Measurements from ENCODE around the gene SLC5A4. TPM values are rescaled to one million over a fixed set of nuclear protein-coding genes. Genes with fewer than 3 reads are reported as not detected.

The SLC5A4 gene
- total and polyA plus RNA-seq, 4 donors: 0.03 to 0.75 (median 0.19) TPM

- TF ChIP-seq FOXA1 (IDR thresholded peaks at IDR 0.05) (no peak), SP1 (IDR thresholded peaks at IDR 0.05) (no peak), GABPA (IDR thresholded peaks at IDR 0.05 in 1 of 2, conservative IDR thresholded peaks at IDR 0.05 in 1 of 2) (no peak)
Observed at GRCh38 chr22:32183625-32184024, 71.5 kb downstream of the SLC5A4 start (continued).

GRCh38 chr22:32181043-32181442, 74.1 kb downstream of the SLC5A4 start:
- H3K27me3 ChIP-seq (ENCODE audit: control insufficient read depth in 4 of 4, insufficient read depth in 4 of 4, low read length in 3 of 4): peaks cover 0 to 18% (median 0%) of the 10 kb centered on the region in 4 donors
- WGBS: 71% methylated on average over 6 of the region's 6 CpGs
- no peak for TF ChIP-seq HNF4G (IDR thresholded peaks at IDR 0.05)
- TF ChIP-seq JUND (IDR thresholded peaks at IDR 0.05): no peak
- no peak for TF ChIP-seq HNF4A (conservative IDR thresholded peaks at IDR 0.05)
- TF ChIP-seq FOXA1 (IDR thresholded peaks at IDR 0.05): no peak
- no peak for TF ChIP-seq NR2F2 (IDR thresholded peaks at IDR 0.05)
- no peak for TF ChIP-seq FOXA2 (IDR thresholded peaks at IDR 0.05)
- no peak for TF ChIP-seq ZBTB33 (IDR thresholded peaks at IDR 0.05)
- TF ChIP-seq REST (IDR thresholded peaks at IDR 0.05): no peak
- TF ChIP-seq SP1 (IDR thresholded peaks at IDR 0.05): no peak
- TF ChIP-seq RXRA (IDR thresholded peaks at IDR 0.05): no peak
- TF ChIP-seq GABPA (IDR thresholded peaks at IDR 0.05 in 1 of 2, conservative IDR thresholded peaks at IDR 0.05 in 1 of 2): no peak
- TF ChIP-seq CTCF (IDR thresholded peaks at IDR 0.05; ENCODE audit: low read depth, low read length, missing input control): no peak
- TF ChIP-seq TAF1 (conservative IDR thresholded peaks at IDR 0.05): no peak
- no peak for TF ChIP-seq MAX (IDR thresholded peaks at IDR 0.05)
- TF ChIP-seq ATF3 (IDR thresholded peaks at IDR 0.05): no peak
- TF ChIP-seq YY1 (IDR thresholded peaks at IDR 0.05): no peak
- TF ChIP-seq RAD21 (IDR thresholded peaks at IDR 0.05): no peak
- TF ChIP-seq EGR1 (IDR thresholded peaks at IDR 0.05; ENCODE audit: low read depth in 2 of 2): no peak

More at GRCh38 chr22:32181043-32181442, 74.1 kb downstream of the SLC5A4 start:
- Histone ChIP-seq H3K4me1 (ENCODE audit: control insufficient read depth in 4 of 4, insufficient read depth in 4 of 4, low read length in 3 of 4) (peaks cover 1 to 2% (median 2%) of the 10 kb centered on the region in 4 donors), H3K9ac (ENCODE audit: low read depth in 1 of 2, low read length in 2 of 2) (no peak overlapping the region), H3K36me3 (ENCODE audit: control insufficient read depth in 4 of 4, insufficient read depth in 3 of 4, low read depth in 1 of 4, low read length in 3 of 4) (no peaks in the 10 kb centered on the region), H3K4me3 (ENCODE audit: low read depth in 1 of 3, low read length in 3 of 3) (no peak overlapping the region), H3K27ac (ENCODE audit: low read depth in 1 of 2, low read length in 2 of 2) (no peak overlapping the region), H3K9me3 (ENCODE audit: control insufficient read depth in 4 of 4, low read length in 3 of 4) (peaks cover 0 to 5% (median 0%) of the 10 kb centered on the region in 4 donors)
- no peak for DNase-seq (ENCODE audit: low spot score)

Data from liver (tissue), 9 donors.